Tibial artery (tissue), 4 donors: ENCODE data around the gene AKAP14.
"Not testable (repeated sequence)": the region's sequence is repeated elsewhere in the genome, so short reads cannot be mapped to it uniquely, and the experiment has no call there.

Experiments used
- DNase-seq, 2 donors: peaks; one replicate each; pipeline ENCODE4 v3.0.0-alpha.2; 2019
- H3K27ac ChIP-seq, 2 donors: fragments of 200-600 bp; sonication (generic) in 1 of 2; 1 replicate in 1 of 2; 2 replicates in 1 of 2; pipeline ENCODE4 v1.5.1; 2018 to 2019; ENCODE audit warnings: mild to moderate bottlenecking in 1 of 2
- H3K27me3 ChIP-seq, 2 donors: fragments of 200-600 bp; sonication (generic) in 1 of 2; one replicate each; pipeline versions ENCODE4 v1.5.1 to v1.6.0; 2016 to 2019
- H3K36me3 ChIP-seq, 3 donors: fragments of 200-600 bp; sonication (generic) in 2 of 3; one replicate each; pipeline ENCODE4 v1.5.1; 2016 to 2019; ENCODE audit warnings: mild to moderate bottlenecking in 2 of 3
- H3K4me1 ChIP-seq, 4 donors: fragments of 200-600 bp; sonication (generic) in 2 of 4; 1 replicate in 3 of 4; 2 replicates in 1 of 4; pipeline ENCODE4 v1.5.1; 2016 to 2019
- H3K4me3 ChIP-seq, 2 donors: fragments of 200-600 bp; sonication (generic) in 1 of 2; 1 replicate in 1 of 2; 2 replicates in 1 of 2; pipeline ENCODE4 v1.5.1; 2018 to 2019; ENCODE audit warnings: mild to moderate bottlenecking in 2 of 2
- H3K9me3 ChIP-seq, 3 donors: fragments of 200-600 bp; sonication (generic) in 1 of 3; one replicate each; pipeline ENCODE4 v1.5.1; 2016 to 2019
- intact Hi-C: fragments of 100-400 bp; cut with DNase I; formaldehyde crosslinking; loops from one replicate; pipeline ENCODE4 v1.15.0; 2023; ENCODE audit warnings: low total_unique reads
- TF ChIP-seq, protein P1 (sequence below), 2 experiments: fragments of 200-600 bp in 1 of 2; fragments of 450-650 bp in 1 of 2; IDR thresholded peaks; one replicate each; pipeline ENCODE4 v1.5.1; 2017 to 2019; ENCODE audit warnings: antibody characterized with exemption in 2 of 2, mild to moderate bottlenecking in 1 of 2, moderate library complexity in 1 of 2

The AKAP14 gene

GRCh38 chrX:119887721-119888425, 7.8 kb upstream of the AKAP14 start:
- Histone ChIP-seq H3K9me3 (no peaks in the 10 kb centered on the region), H3K36me3 (no peaks in the 10 kb centered on the region), H3K27me3 (peaks cover 0 to 7% of the 10 kb centered on the region in 2 donors), H3K4me1 (no peaks in the 10 kb centered on the region), H3K27ac (no peak overlapping the region), H3K4me3 (peak overlapping the region in 1 of 2 donors; percentile 12)
- TF ChIP-seq, protein P1, sequence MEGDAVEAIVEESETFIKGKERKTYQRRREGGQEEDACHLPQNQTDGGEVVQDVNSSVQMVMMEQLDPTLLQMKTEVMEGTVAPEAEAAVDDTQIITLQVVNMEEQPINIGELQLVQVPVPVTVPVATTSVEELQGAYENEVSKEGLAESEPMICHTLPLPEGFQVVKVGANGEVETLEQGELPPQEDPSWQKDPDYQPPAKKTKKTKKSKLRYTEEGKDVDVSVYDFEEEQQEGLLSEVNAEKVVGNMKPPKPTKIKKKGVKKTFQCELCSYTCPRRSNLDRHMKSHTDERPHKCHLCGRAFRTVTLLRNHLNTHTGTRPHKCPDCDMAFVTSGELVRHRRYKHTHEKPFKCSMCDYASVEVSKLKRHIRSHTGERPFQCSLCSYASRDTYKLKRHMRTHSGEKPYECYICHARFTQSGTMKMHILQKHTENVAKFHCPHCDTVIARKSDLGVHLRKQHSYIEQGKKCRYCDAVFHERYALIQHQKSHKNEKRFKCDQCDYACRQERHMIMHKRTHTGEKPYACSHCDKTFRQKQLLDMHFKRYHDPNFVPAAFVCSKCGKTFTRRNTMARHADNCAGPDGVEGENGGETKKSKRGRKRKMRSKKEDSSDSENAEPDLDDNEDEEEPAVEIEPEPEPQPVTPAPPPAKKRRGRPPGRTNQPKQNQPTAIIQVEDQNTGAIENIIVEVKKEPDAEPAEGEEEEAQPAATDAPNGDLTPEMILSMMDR (IDR thresholded peaks at IDR 0.05) = peak in 1 of 2 experiments; percentile 28
- intact Hi-C loops = no loop called here
- DNase-seq = peak in 1 of 2 donors; percentile 21

GRCh38 chrX:119890626-119891025, 5.1 kb upstream of the AKAP14 start:
- H3K4me3 ChIP-seq, H3K27ac ChIP-seq, H3K4me1 ChIP-seq, intact Hi-C loops, DNase-seq, H3K9me3 ChIP-seq, H3K36me3 ChIP-seq, H3K27me3 ChIP-seq: not testable (repeated sequence)

DNA sequence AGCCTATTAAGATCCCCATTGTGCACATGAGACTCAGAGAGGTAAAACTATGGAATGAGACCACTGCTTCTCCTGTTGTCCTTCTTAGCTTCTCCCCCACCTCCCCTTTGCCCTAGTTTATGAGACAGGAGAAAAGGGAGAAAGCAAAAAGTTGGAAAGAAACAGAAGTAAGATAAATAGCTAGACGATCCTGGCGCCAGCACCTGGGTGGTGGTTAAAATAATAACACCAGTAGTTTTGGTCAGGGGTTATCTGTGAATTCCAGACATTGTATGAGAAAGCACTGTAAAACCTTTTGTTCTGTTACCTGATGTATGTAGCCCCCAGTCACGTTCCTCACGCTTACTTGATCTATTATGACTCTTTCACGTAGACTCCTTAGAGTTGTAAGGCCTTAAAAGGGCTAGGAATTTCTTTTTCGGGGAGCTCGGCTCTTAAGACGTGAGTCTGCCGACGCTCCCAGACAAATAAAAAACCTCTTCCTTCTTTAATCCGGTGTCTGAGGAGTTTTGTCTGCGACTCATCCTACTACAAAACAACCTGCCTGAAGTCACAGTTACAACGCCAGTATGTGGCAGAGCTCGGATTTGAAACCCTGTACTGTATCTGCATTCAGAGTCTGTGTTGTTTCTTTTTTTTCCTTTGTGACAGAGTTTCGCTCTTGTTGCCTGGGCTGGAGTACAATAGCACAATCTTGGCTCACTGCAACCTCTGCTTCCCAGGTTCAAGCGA, 3.6 kb upstream of the AKAP14 start:
- H3K36me3 ChIP-seq, intact Hi-C loops, H3K9me3 ChIP-seq, H3K4me3 ChIP-seq, H3K27me3 ChIP-seq, DNase-seq, H3K4me1 ChIP-seq, H3K27ac ChIP-seq: not testable (repeated sequence)

GRCh38 chrX:119899125-119899524, 3.4 kb downstream of the AKAP14 start:
- no peaks in the 10 kb centered on the region for H3K36me3 ChIP-seq
- no peak overlapping the region for H3K27ac ChIP-seq
- DNase-seq = no peak
- TF ChIP-seq, protein P1 (IDR thresholded peaks at IDR 0.05) = no peak
- H3K4me3 ChIP-seq = no peak overlapping the region
- H3K27me3 ChIP-seq = no peaks in the 10 kb centered on the region
- H3K9me3 ChIP-seq = no peaks in the 10 kb centered on the region
- H3K4me1 ChIP-seq = no peaks in the 10 kb centered on the region
- intact Hi-C loops = no loop called here

GRCh38 chrX:119900976-119901375, 5.3 kb downstream of the AKAP14 start:
- Histone ChIP-seq H3K27me3 (no peaks in the 10 kb centered on the region), H3K9me3 (no peaks in the 10 kb centered on the region), H3K4me3 (no peak overlapping the region), H3K27ac (no peak overlapping the region), H3K36me3 (no peaks in the 10 kb centered on the region), H3K4me1 (no peaks in the 10 kb centered on the region)
- intact Hi-C loops = no loop called here
- TF ChIP-seq, protein P1 (IDR thresholded peaks at IDR 0.05) = no peak
- no peak for DNase-seq

DNA sequence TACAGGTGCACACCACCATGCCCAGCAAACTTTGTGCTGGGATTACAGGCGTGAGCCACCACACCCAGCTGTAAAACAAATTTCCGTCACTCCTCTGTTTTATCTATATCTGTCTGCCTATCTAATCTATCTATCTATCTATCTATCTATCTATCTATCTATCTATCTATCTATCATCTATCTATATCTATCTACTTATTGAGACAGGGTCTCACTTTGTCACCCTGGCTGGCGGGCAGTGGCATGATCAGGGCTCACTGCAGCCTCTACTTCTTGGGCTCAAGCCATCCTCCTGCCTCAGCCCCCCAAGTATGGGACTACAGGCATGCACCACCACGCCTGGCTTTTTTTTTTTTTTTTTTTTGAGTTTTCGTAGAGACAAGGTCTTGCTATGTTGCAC, 20.6 kb downstream of the AKAP14 start:
- TF ChIP-seq, protein P1 (IDR thresholded peaks at IDR 0.05) = no peak
- Histone ChIP-seq H3K4me1 (no peaks in the 10 kb centered on the region), H3K27me3 (no peaks in the 10 kb centered on the region), H3K36me3 (no peaks in the 10 kb centered on the region), H3K9me3 (no peaks in the 10 kb centered on the region), H3K4me3 (no peak overlapping the region), H3K27ac (no peak overlapping the region)
- intact Hi-C loops = no loop called here
- no peak for DNase-seq
